ENCODE measurements around the gene CYSTM1.

CYSTM1 gene

DNA sequence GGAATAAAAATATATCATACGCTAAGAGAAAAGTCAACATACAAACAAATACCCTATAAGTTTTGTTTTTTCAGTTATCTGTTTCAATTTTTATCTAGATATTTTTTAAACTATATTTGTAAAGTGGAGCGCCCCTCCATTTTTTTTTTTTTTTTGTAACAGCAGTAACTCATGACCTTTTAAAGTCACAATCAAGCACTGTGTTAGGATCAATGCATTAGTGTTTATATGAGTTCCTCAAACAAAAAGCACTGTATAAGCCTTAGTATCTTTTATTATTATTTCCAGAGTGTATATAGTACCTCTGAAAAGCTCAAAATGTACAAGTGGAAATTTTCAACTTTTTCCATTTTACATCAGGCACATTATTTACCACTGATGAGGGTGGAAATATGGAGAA, 107.3 kb downstream of the CYSTM1 start:
- TF ChIP-seq, protein P1, sequence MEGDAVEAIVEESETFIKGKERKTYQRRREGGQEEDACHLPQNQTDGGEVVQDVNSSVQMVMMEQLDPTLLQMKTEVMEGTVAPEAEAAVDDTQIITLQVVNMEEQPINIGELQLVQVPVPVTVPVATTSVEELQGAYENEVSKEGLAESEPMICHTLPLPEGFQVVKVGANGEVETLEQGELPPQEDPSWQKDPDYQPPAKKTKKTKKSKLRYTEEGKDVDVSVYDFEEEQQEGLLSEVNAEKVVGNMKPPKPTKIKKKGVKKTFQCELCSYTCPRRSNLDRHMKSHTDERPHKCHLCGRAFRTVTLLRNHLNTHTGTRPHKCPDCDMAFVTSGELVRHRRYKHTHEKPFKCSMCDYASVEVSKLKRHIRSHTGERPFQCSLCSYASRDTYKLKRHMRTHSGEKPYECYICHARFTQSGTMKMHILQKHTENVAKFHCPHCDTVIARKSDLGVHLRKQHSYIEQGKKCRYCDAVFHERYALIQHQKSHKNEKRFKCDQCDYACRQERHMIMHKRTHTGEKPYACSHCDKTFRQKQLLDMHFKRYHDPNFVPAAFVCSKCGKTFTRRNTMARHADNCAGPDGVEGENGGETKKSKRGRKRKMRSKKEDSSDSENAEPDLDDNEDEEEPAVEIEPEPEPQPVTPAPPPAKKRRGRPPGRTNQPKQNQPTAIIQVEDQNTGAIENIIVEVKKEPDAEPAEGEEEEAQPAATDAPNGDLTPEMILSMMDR (IDR thresholded peaks at IDR 0.05; ENCODE audit: extremely low read depth, insufficient read depth, missing control alignments): no peak
- no peak for DNase-seq (ENCODE audit: low spot score)
- in situ Hi-C loops (cut with MboI; ENCODE audit: low pct_unique_long_range_greater_than_20kb, low sequenced_read_pairs, unreplicated experiment): no loop called here

DNA sequence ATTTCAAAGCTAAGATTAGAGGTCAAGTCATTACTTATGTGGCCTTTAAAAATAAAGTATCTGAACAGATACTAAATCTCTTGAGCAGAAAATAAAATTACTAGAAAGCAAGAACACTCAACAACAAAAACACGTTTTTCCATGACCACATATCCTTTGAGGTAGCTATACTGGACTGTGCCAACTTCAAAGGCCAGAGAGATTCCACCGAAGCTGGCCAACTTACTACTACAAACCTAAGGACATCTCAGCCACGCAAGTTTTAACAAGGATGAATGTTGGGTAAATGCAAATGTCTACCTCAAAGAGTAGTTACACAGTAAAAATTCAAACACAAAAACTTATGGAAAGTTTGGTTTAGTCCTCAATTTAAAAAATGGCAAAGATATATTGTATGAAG, 109.0 kb downstream of the CYSTM1 start:
- in situ Hi-C loops (cut with MboI; ENCODE audit: low pct_unique_long_range_greater_than_20kb, low sequenced_read_pairs, unreplicated experiment): no loop called here
- DNase-seq (ENCODE audit: low spot score): no peak
- TF ChIP-seq, protein P1 (IDR thresholded peaks at IDR 0.05; ENCODE audit: extremely low read depth, insufficient read depth, missing control alignments): no peak

DNA sequence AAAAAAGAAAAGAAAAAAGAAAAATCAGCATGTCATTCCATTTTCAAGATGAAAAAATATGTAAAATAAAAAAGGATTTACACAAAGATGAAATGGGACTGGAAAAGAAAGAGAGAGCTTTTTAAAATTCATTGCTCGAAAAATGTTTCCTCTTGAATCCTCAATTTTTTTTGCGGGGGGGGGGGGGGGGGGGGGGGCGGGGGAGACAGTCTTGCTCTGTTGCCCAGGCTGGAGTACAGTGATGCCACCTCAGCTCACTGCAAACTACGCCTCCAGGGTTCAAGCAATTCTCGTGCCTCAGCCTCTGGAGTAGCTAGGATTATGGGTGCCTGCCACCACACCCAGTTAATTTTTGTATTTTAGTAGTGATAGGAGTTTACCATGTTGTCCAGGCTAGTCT, 111.4 kb downstream of the CYSTM1 start:
- DNase-seq (ENCODE audit: low spot score): no peak
- TF ChIP-seq, protein P1 (IDR thresholded peaks at IDR 0.05; ENCODE audit: extremely low read depth, insufficient read depth, missing control alignments): no peak
- in situ Hi-C loops (cut with MboI; ENCODE audit: low pct_unique_long_range_greater_than_20kb, low sequenced_read_pairs, unreplicated experiment): no loop called here

DNA sequence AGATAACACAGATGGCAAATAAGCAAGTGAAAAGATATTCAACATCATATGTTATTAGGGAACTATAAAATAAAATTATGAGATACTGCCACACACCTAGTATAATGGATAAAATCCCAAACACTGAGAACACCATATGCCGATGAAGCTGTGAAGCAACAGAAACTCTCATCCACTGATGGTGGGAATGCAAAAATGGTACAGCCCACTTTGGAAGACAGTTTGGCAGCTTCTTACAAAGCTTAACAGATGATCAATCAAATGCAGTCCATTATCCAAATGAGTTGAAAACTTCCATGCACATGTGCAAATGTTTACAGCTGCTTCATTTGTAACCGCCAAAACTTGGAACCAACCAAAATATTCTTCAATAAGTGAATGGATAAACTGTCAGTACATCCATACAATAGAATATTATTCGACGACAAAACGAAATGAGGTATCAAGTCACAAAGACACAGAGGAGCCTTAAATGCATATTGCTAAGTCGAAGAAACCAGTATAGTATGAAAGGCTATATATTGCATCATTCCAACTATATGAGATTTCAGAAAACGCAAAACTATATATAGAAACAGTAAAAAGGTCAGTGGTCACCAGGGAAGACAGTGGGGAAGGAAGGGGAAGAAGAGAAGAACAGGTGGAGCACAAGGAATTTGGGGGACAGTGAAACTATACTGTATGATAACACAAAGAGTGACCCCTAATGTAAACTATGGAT, 113.0 kb downstream of the CYSTM1 start:
- TF ChIP-seq, protein P1 (IDR thresholded peaks at IDR 0.05; ENCODE audit: extremely low read depth, insufficient read depth, missing control alignments): no peak
- in situ Hi-C loops (cut with MboI; ENCODE audit: low pct_unique_long_range_greater_than_20kb, low sequenced_read_pairs, unreplicated experiment): no loop called here
- DNase-seq (ENCODE audit: low spot score): no peak

DNA sequence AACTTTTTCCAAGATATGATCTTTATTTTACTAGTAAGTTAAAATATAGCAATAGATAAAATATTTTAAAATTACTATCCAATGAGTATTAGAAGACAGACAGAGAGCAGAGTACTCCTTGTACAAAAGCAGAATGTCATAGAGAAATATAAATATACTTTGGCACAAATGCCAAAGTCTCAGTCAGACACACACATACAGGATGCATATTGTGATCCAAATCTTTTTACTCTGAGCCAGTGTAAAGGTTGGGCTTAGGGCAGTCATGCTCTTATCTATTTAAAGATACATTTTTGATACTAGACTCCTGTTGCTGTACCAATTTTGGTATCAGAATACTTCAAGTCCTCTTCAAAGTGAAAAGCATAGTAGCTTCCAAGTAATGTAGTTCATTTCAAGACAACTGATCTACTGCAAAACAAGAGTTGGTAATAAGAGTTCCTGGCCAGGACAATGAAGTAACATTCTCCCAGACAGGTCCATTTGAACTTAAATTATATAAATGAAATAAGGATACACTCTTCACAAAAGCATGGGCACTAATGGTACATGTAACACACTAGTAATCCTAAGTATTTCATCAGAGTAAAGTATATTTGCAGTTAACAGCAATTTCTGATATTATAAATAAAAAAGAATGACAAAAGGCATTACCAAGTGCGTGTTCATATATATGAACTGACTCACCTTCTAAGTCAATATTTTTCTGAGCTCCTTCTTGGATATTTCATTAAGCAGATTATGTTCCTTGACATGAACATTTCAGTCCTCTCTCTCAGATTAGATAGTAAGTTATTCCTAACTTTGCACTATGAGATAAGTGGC, 117.4 kb downstream of the CYSTM1 start:
- TF ChIP-seq, protein P1 (IDR thresholded peaks at IDR 0.05; ENCODE audit: extremely low read depth, insufficient read depth, missing control alignments): no peak
- in situ Hi-C loops (cut with MboI; ENCODE audit: low pct_unique_long_range_greater_than_20kb, low sequenced_read_pairs, unreplicated experiment): no loop called here
- no peak for DNase-seq (ENCODE audit: low spot score)

Data from GM13977 (cell line).